ENCODE data around the gene TLN1.

Gene TLN1

DNA sequence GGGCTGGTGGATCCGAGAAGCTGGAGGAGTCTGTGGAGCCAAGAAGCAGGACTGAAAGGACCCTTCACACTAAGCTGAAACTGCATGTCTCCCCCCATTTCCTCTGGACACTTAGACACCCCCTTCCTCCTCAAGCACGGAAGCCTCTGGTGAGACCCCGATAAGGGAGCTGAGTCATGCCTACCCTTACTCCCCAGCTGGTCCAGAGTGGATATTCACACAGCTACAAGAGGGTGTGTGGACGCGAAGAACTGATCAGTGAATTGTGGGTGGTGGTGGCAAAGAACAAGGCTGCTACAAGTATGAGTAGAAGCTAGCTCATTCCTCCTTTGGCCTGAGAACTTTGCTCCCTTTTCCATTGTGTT lies 4.3 kb downstream of the TLN1 start:
- peaks cover 10 to 63% of the 10 kb centered on the region in 2 experiments for H3K36me3 ChIP-seq (ENCODE audit: control insufficient read depth in 2 of 2, insufficient read depth in 1 of 2, low read length in 2 of 2)
- POLR2A ChIA-PET = interaction anchor here (0.6 to 1.9 kb wide), 11 partner anchors 10 to 72 kb away, joined by 3 to 11 read pairs (median 4); partner anchors contain the start of genes ARHGEF39, CCDC107 and RMRP
- no peak for TF ChIP-seq ZNF529 (tag by site-specific recombination; IDR thresholded peaks at IDR 0.05; ENCODE audit: insufficient replicate concordance)
- TF ChIP-seq ZNF169 (tag by site-specific recombination; IDR thresholded peaks at IDR 0.05) = no peak
- TF ChIP-seq GLI2 (tag by site-specific recombination; IDR thresholded peaks at IDR 0.05; ENCODE audit: borderline replicate concordance, low read depth) = no peak
- TF ChIP-seq ZNF670 (tag by site-specific recombination; IDR thresholded peaks at IDR 0.05; ENCODE audit: low read depth) = no peak
- TF ChIP-seq BCL11B (tag by site-specific recombination; IDR thresholded peaks at IDR 0.05; ENCODE audit: low read depth) = no peak
- no peak for TF ChIP-seq ZBTB7A (tag by site-specific recombination; IDR thresholded peaks at IDR 0.05; ENCODE audit: low read depth)
- TF ChIP-seq SP7 (tag by site-specific recombination; IDR thresholded peaks at IDR 0.05) = no peak
- TF ChIP-seq, protein P1, sequence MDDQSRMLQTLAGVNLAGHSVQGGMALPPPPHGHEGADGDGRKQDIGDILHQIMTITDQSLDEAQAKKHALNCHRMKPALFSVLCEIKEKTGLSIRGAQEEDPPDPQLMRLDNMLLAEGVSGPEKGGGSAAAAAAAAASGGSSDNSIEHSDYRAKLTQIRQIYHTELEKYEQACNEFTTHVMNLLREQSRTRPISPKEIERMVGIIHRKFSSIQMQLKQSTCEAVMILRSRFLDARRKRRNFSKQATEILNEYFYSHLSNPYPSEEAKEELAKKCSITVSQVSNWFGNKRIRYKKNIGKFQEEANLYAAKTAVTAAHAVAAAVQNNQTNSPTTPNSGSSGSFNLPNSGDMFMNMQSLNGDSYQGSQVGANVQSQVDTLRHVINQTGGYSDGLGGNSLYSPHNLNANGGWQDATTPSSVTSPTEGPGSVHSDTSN (CRISPR knock-in tag; IDR thresholded peaks at IDR 0.05) = no peak
- no peak for TF ChIP-seq ZSCAN16 (tag by site-specific recombination; IDR thresholded peaks at IDR 0.05)
- TF ChIP-seq, protein P2, sequence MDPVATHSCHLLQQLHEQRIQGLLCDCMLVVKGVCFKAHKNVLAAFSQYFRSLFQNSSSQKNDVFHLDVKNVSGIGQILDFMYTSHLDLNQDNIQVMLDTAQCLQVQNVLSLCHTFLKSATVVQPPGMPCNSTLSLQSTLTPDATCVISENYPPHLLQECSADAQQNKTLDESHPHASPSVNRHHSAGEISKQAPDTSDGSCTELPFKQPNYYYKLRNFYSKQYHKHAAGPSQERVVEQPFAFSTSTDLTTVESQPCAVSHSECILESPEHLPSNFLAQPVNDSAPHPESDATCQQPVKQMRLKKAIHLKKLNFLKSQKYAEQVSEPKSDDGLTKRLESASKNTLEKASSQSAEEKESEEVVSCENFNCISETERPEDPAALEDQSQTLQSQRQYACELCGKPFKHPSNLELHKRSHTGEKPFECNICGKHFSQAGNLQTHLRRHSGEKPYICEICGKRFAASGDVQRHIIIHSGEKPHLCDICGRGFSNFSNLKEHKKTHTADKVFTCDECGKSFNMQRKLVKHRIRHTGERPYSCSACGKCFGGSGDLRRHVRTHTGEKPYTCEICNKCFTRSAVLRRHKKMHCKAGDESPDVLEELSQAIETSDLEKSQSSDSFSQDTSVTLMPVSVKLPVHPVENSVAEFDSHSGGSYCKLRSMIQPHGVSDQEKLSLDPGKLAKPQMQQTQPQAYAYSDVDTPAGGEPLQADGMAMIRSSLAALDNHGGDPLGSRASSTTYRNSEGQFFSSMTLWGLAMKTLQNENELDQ (tag by site-specific recombination; IDR thresholded peaks at IDR 0.05; ENCODE audit: low read depth) = no peak
- no peak for TF ChIP-seq ZNF426 (tag by site-specific recombination; IDR thresholded peaks at IDR 0.05)
- TF ChIP-seq, protein P3, sequence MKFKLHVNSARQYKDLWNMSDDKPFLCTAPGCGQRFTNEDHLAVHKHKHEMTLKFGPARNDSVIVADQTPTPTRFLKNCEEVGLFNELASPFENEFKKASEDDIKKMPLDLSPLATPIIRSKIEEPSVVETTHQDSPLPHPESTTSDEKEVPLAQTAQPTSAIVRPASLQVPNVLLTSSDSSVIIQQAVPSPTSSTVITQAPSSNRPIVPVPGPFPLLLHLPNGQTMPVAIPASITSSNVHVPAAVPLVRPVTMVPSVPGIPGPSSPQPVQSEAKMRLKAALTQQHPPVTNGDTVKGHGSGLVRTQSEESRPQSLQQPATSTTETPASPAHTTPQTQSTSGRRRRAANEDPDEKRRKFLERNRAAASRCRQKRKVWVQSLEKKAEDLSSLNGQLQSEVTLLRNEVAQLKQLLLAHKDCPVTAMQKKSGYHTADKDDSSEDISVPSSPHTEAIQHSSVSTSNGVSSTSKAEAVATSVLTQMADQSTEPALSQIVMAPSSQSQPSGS (tag by site-specific recombination; IDR thresholded peaks at IDR 0.05; ENCODE audit: low read depth) = no peak
- CTCF ChIA-PET = interaction anchor here (0.5 to 8.0 kb wide), 13 partner anchors 17 to 430 kb away, joined by 3 to 88 read pairs (median 4); partner anchors contain the start of genes CCDC107 and RMRP
- H3K27ac ChIP-seq (ENCODE audit: extremely low read depth, low read depth, low read length) = no peak overlapping the region
- peaks cover 5% of the 10 kb centered on the region; the same call in 1 of the 2 replicates for H3K4me1 ChIP-seq (ENCODE audit: control insufficient read depth, insufficient read depth, low read length)
- H3K4me3 ChIP-seq (ENCODE audit: low read depth, low read length) = no peak overlapping the region
- no peaks in the 10 kb centered on the region for H3K9me3 ChIP-seq (ENCODE audit: control insufficient read depth, insufficient read depth, low read depth, low read length)

DNA sequence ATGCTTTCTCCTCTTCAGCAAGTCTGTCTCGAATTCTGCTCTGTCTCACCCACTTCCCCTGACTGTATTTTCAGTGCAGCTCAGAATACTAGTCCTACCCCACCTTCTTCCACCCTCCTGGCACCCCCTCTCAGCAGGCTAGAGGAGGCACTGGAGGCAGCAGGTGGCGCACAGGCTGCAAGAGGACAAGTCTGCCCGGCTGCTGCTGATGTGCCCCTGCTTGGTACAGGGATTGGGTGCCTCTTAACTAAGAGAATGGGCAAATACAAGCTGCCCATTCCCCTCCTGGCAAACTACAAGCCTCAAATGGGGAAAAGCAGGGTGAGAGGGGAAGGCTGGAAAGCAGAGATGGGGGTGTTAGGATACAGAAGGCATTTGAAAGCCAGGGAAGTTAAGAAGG lies 5.1 kb downstream of the TLN1 start:
- no peak overlapping the region for H3K27ac ChIP-seq (ENCODE audit: extremely low read depth, low read depth, low read length)
- POLR2A ChIA-PET = interaction anchor here (1.5 to 1.9 kb wide), 4 partner anchors 22 to 68 kb away, joined by 3 to 11 read pairs (median 7); partner anchors contain the start of genes CCDC107 and RMRP
- TF ChIP-seq ZBTB7A (tag by site-specific recombination; IDR thresholded peaks at IDR 0.05; ENCODE audit: low read depth) (no peak), ZNF76 (tag by site-specific recombination; IDR thresholded peaks at IDR 0.05; ENCODE audit: borderline replicate concordance, low read depth) (no peak)
- TF ChIP-seq, protein P4, sequence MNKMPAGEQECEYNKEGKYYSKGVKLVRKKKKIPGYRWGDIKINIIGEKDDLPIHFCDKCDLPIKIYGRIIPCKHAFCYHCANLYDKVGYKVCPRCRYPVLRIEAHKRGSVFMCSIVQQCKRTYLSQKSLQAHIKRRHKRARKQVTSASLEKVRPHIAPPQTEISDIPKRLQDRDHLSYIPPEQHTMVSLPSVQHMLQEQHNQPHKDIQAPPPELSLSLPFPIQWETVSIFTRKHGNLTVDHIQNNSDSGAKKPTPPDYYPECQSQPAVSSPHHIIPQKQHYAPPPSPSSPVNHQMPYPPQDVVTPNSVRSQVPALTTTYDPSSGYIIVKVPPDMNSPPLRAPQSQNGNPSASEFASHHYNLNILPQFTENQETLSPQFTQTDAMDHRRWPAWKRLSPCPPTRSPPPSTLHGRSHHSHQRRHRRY (tag by site-specific recombination; IDR thresholded peaks at IDR 0.05) = no peak
- peaks cover 10 to 71% of the 10 kb centered on the region in 2 experiments for H3K36me3 ChIP-seq (ENCODE audit: control insufficient read depth in 2 of 2, insufficient read depth in 1 of 2, low read length in 2 of 2)
- H3K9me3 ChIP-seq (ENCODE audit: control insufficient read depth, insufficient read depth, low read depth, low read length) = no peaks in the 10 kb centered on the region
- CTCF ChIA-PET = interaction anchor here (0.5 to 8.0 kb wide), 8 partner anchors 9 to 431 kb away, joined by 3 to 88 read pairs (median 6); no protein-coding TSS in a partner anchor
- peaks cover 5% of the 10 kb centered on the region; the same call in 1 of the 2 replicates for H3K4me1 ChIP-seq (ENCODE audit: control insufficient read depth, insufficient read depth, low read length)
- no peak overlapping the region for H3K4me3 ChIP-seq (ENCODE audit: low read depth, low read length)

DNA sequence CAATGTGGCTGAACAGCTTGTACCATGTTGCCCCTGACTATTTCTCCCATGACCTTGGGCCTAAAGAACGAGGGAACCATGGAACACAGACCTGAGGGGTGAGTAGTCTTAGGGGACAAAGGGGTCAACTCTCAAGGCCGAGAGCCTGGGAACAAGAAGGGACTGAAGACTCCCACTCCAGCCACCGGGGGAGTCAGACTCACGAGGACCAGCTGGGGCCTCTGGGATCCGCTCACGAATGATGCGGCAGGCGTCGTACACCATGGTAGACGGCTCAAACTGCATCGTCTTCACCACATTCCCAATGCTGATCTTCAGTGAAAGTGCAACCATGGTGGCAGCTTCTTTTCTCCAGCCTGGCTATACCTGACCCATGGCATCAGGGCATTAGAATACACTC lies 6.6 kb downstream of the TLN1 start:
- H3K36me3 ChIP-seq (ENCODE audit: control insufficient read depth in 2 of 2, insufficient read depth in 1 of 2, low read length in 2 of 2) = peaks cover 14 to 86% of the 10 kb centered on the region in 2 experiments
- 0 out of 2 replicates have a peak, but pooled peaks cover 5% of the 10 kb centered on the region for H3K4me1 ChIP-seq (ENCODE audit: control insufficient read depth, insufficient read depth, low read length)
- POLR2A ChIA-PET = no interaction called here
- CTCF ChIA-PET = interaction anchor here (0.5 to 8.0 kb wide), 7 partner anchors 10 to 101 kb away, joined by 3 to 88 read pairs (median 3); no protein-coding TSS in a partner anchor
- H3K4me3 ChIP-seq (ENCODE audit: low read depth, low read length) = no peak overlapping the region
- no peak overlapping the region for H3K27ac ChIP-seq (ENCODE audit: extremely low read depth, low read depth, low read length)
- no peaks in the 10 kb centered on the region for H3K9me3 ChIP-seq (ENCODE audit: control insufficient read depth, insufficient read depth, low read depth, low read length)
- TF ChIP-seq ZNF24 (tag by site-specific recombination; IDR thresholded peaks at IDR 0.05) (no peak), KLF7 (tag by site-specific recombination; IDR thresholded peaks at IDR 0.05; ENCODE audit: borderline replicate concordance) (no peak), ZNF175 (tag by site-specific recombination; IDR thresholded peaks at IDR 0.05) (no peak), ZFP3 (tag by site-specific recombination; IDR thresholded peaks at IDR 0.05; ENCODE audit: low read depth) (no peak)
- TF ChIP-seq, protein P5, sequence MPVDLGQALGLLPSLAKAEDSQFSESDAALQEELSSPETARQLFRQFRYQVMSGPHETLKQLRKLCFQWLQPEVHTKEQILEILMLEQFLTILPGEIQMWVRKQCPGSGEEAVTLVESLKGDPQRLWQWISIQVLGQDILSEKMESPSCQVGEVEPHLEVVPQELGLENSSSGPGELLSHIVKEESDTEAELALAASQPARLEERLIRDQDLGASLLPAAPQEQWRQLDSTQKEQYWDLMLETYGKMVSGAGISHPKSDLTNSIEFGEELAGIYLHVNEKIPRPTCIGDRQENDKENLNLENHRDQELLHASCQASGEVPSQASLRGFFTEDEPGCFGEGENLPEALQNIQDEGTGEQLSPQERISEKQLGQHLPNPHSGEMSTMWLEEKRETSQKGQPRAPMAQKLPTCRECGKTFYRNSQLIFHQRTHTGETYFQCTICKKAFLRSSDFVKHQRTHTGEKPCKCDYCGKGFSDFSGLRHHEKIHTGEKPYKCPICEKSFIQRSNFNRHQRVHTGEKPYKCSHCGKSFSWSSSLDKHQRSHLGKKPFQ (tag by site-specific recombination; IDR thresholded peaks at IDR 0.05) = no peak
- TF ChIP-seq, protein P6, sequence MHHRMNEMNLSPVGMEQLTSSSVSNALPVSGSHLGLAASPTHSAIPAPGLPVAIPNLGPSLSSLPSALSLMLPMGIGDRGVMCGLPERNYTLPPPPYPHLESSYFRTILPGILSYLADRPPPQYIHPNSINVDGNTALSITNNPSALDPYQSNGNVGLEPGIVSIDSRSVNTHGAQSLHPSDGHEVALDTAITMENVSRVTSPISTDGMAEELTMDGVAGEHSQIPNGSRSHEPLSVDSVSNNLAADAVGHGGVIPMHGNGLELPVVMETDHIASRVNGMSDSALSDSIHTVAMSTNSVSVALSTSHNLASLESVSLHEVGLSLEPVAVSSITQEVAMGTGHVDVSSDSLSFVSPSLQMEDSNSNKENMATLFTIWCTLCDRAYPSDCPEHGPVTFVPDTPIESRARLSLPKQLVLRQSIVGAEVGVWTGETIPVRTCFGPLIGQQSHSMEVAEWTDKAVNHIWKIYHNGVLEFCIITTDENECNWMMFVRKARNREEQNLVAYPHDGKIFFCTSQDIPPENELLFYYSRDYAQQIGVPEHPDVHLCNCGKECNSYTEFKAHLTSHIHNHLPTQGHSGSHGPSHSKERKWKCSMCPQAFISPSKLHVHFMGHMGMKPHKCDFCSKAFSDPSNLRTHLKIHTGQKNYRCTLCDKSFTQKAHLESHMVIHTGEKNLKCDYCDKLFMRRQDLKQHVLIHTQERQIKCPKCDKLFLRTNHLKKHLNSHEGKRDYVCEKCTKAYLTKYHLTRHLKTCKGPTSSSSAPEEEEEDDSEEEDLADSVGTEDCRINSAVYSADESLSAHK (tag by site-specific recombination; IDR thresholded peaks at IDR 0.05) = no peak
